Colonic mucosa (tissue), 4 donors: ENCODE results near the gene SLC39A6. TPM values are rescaled to one million over a fixed set of nuclear protein-coding genes. Genes with fewer than 3 reads are reported as not detected.
"Not testable (repeated sequence)": the region's sequence is repeated elsewhere in the genome, so short reads cannot be mapped to it uniquely, and the experiment has no call there.

Experiments used
- DNase-seq: peaks from one replicate; pipeline ENCODE4 v3.0.0-alpha.2; 2020
- H3K27ac ChIP-seq: fragments of 200-600 bp; one replicate; pipeline ENCODE4 v1.8.0; 2021
- H3K27me3 ChIP-seq: fragments of 200-600 bp; one replicate; pipeline ENCODE4 v1.8.0; 2021
- H3K36me3 ChIP-seq: fragments of 200-600 bp; one replicate; pipeline ENCODE4 v1.8.0; 2021
- H3K4me1 ChIP-seq: fragments of 200-600 bp; one replicate; pipeline ENCODE4 v1.8.0; 2021; ENCODE audit warnings: mild to moderate bottlenecking
- H3K4me3 ChIP-seq: fragments of 200-600 bp; one replicate; pipeline ENCODE4 v1.8.0; 2021
- H3K9ac ChIP-seq, 2 donors: one replicate each; pipeline ENCODE4 v1.7.0; 2013; ENCODE audit warnings: control low read depth in 2 of 2, low read depth in 2 of 2, low read length in 2 of 2
- H3K9me3 ChIP-seq: fragments of 200-600 bp; one replicate; pipeline ENCODE4 v1.8.0; 2021
- CTCF ChIP-seq: fragments of 200-600 bp; IDR thresholded peaks from one replicate; pipeline ENCODE4 v1.8.0; 2022; ENCODE audit warnings: antibody characterized with exemption, mild to moderate bottlenecking
- intact Hi-C: fragments of 100-400 bp; cut with DNase I; formaldehyde crosslinking; loops from one replicate; pipeline ENCODE4 v1.14.1; 2022
- total RNA-seq, 2 donors: library from RNA; stranded (reverse); fragmentation: NEBNext Ultra II Directional in 1 of 2; extraction: Animal tissue kit (Norgen Biotek cat#: 25700) in 1 of 2; gene quantifications; one replicate each; pipeline ENCODE4 v1.2.1, GENCODE V29; 2021
- donor health status: healthy.
- donor health status: DM: no; HTN: no; CAD: no.
- donor health status: DM: no; HTN: no; CAD: no.

The SLC39A6 gene
- total RNA-seq, 2 donors from 2014 or later = 9.9 to 15.3 TPM

- no peak overlapping the region for H3K4me3 ChIP-seq
- no peak for DNase-seq
- intact Hi-C loops = no loop called here
These were observed 29.8 kb downstream of the SLC39A6 start for GRCh38 chr18:36099311-36099710.

GRCh38 chr18:36096955-36097354 lies 32.2 kb downstream of the SLC39A6 start:
- H3K27me3 ChIP-seq = no peaks in the 10 kb centered on the region
- no peak for DNase-seq
- no peaks in the 10 kb centered on the region for H3K36me3 ChIP-seq
- no peak overlapping the region for H3K9ac ChIP-seq
- TF ChIP-seq CTCF = no peak
- H3K9me3 ChIP-seq = no peaks in the 10 kb centered on the region
- H3K27ac ChIP-seq = no peak overlapping the region
- no peak overlapping the region for H3K4me3 ChIP-seq
- H3K4me1 ChIP-seq = no peaks in the 10 kb centered on the region
- intact Hi-C loops = no loop called here

More at GRCh38 chr18:36099311-36099710, 29.8 kb downstream of the SLC39A6 start:
- Histone ChIP-seq H3K9ac (no peak overlapping the region), H3K36me3 (no peaks in the 10 kb centered on the region), H3K4me1 (no peaks in the 10 kb centered on the region), H3K27me3 (no peaks in the 10 kb centered on the region), H3K9me3 (no peaks in the 10 kb centered on the region), H3K27ac (no peak overlapping the region)
- TF ChIP-seq CTCF = no peak

- Histone ChIP-seq H3K36me3 (no peaks in the 10 kb centered on the region), H3K4me3 (no peak overlapping the region), H3K4me1 (no peaks in the 10 kb centered on the region), H3K27ac (no peak overlapping the region), H3K9ac (no peak overlapping the region), H3K27me3 (no peaks in the 10 kb centered on the region), H3K9me3 (no peaks in the 10 kb centered on the region)
- DNase-seq = no peak
- peak; percentile 37 for TF ChIP-seq CTCF
- intact Hi-C loops = no loop called here
These were observed 33.1 kb downstream of the SLC39A6 start for GRCh38 chr18:36095936-36096519.

- no peaks in the 10 kb centered on the region for H3K9me3 ChIP-seq
- no peak for DNase-seq
- no peaks in the 10 kb centered on the region for H3K4me1 ChIP-seq
- no peak for TF ChIP-seq CTCF
- no peaks in the 10 kb centered on the region for H3K36me3 ChIP-seq
- intact Hi-C loops = no loop called here
- H3K9ac ChIP-seq = no peak overlapping the region
- H3K4me3 ChIP-seq = no peak overlapping the region
- no peak overlapping the region for H3K27ac ChIP-seq
- no peaks in the 10 kb centered on the region for H3K27me3 ChIP-seq
These were observed 34.7 kb downstream of the SLC39A6 start for GRCh38 chr18:36094431-36094830.

GRCh38 chr18:36092116-36092515 lies 37.0 kb downstream of the SLC39A6 start:
- intact Hi-C loops = loop anchor here (2.0 kb wide), 1 partner anchor 193 kb away; no protein-coding TSS in a partner anchor
- not testable (repeated sequence) for DNase-seq, H3K36me3 ChIP-seq

GRCh38 chr18:36089001-36089400 lies 40.1 kb downstream of the SLC39A6 start:
- no peak for TF ChIP-seq CTCF
- Histone ChIP-seq H3K4me3 (no peak overlapping the region), H3K36me3 (no peaks in the 10 kb centered on the region), H3K27ac (no peak overlapping the region), H3K27me3 (no peaks in the 10 kb centered on the region), H3K9me3 (no peaks in the 10 kb centered on the region), H3K9ac (no peak overlapping the region), H3K4me1 (no peaks in the 10 kb centered on the region)
- intact Hi-C loops = no loop called here
- no peak for DNase-seq

More at GRCh38 chr18:36092116-36092515, 37.0 kb downstream of the SLC39A6 start:
- H3K27me3 ChIP-seq, H3K27ac ChIP-seq, H3K4me1 ChIP-seq, H3K9ac ChIP-seq, H3K4me3 ChIP-seq, H3K9me3 ChIP-seq: not testable (repeated sequence)
